NCI-H1417 treated with DMSO at 0.1 percent for 48 hours (cell line): ENCODE measurements around the gene CAPN15.
A peak's percentile ranks its signal among the peaks of the same experiment; 100 is the strongest.

Experiments used
- DNase-seq: peaks from one replicate; lab custom pipeline; 2025; lab: John Stamatoyannopoulos, UW

The CAPN15 gene

DNA sequence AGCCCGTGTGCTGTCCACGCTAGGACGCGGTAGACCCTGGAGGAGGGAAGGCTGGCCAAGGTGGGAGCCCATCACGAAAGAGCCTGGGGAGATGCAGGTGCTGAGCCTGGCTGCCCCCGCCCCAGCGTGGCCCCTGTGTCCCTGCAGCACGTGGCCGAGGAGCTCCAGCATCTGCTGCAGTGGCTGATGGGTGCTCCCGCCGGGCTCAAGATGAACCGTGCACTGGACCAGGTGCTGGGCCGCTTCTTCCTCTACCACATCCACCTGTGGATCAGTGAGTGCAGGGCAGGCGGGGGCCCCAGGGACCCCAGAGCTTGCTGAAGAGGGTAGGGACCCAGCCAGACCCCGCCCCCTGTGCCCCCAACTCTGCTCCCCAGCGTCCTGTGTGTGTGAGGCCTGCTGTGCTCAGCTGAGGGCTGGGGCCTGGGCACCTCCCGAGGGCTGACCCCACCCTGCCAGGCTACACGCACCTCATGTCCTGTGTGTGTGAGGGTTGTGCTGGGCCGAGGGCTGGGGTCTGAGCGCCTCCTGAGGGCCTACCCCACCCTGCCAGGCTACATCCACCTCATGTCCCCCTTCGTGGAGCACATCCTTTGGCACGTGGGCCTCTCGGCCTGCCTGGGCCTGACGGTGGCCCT lies 50.8 kb downstream of the CAPN15 start:
- DNase-seq, result no peak

DNA sequence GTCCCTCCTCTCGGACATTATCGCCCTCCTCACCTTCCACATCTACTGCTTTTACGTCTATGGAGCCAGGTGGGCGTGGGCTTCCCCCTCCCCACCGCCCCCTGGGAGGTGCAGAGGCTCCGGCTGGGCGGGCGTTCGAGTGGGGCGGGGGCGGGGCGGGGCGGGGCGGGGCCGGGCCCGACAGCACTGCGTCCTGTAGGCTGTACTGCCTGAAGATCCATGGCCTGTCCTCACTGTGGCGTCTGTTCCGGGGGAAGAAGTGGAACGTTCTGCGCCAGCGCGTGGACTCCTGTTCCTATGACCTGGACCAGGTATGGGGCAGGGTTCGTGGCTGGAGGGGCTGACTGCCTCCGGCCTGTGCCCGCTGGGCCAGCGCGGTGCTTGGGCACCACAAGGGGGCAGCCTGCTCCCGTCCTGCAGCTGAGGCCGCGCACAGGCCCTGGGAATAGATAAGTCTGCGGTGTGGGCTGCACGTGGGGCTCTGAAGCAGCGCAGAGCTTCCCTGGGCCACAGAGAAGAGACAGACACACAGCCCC lies 51.4 kb downstream of the CAPN15 start:
- DNase-seq, result no peak

DNA sequence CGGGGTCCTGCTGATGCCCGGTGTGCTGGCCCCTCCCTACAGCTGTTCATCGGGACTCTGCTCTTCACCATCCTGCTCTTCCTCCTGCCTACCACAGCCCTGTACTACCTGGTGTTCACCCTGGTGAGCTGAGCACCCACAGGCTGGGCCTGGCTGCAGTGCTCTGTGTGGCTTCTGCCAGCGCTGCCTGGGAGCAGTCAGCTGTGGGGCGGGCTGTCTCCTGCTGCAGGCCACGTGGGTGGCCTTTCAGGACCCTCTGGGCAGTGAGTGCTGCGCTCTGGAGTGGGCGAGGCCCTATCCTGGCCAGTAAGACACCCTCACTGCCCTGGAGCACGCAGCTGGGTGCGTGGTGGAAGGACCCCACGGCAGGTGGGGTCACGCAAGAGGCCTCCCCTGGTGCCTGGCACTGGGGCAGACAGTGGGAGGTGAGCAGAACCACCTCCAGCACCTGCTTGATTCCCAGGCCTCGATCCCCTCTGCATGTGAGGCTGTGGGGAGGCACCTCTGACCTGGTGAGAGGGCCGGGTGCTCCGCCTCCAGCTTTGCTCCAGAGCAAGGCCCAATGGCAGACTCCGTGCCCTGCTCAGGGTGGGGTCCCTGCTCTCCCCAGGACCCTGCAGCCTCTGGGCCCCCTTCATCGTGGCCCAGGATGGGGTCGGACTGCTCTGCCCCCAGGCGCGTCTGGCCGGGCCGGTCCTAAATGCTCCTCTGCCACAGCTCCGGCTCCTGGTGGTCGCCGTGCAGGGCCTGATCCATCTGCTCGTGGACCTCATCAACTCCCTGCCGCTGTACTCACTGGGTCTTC lies 52.8 kb downstream of the CAPN15 start:
- no peak for DNase-seq

DNA sequence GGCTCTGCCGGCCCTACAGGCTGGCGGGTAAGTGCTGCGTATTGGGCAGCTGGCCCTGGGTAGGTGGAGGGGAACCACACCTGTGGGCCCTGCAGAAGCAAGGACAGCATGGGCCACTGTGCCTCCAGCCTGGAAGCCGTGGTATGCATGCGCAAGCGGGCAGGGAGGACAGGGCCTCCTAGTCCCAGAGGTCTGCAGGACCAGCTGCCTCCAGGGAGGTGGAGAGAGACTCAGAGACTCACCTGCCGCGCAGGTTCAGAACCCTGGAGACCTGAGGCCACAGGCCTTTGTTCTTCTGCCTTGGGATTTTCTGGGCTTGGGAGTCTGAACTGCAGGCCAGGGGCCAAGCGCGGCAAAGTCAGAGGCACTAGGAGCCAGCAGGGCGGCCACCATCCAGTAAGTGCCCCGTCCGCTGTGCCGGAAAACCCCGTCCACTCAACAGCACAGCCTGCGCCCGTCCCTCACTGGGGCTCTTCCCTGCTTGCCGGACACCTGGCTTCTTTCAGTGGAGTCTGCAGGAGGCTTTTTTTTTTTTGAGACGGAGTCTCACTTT lies 53.5 kb downstream of the CAPN15 start:
- no peak for DNase-seq

DNA sequence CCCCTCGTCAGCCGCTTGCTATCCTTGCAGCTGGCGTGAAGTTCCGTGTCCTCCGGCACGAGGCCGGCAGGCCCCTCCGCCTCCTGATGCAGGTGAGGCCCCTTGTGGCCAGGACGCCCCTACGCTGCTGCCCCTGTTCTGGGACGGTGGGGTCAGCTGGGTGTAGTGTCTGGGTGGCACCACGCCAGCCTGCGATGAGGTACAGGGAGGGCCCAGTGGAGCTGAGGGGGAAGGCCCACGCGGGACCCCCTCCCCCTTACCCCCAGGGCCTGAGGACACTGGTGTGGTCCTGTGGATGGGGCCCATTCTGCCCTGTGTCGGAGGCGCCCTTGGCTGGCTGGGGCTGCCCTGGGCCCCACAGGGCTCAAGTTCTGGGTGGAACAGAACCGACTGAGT lies 54.7 kb downstream of the CAPN15 start:
- no peak for DNase-seq

DNA sequence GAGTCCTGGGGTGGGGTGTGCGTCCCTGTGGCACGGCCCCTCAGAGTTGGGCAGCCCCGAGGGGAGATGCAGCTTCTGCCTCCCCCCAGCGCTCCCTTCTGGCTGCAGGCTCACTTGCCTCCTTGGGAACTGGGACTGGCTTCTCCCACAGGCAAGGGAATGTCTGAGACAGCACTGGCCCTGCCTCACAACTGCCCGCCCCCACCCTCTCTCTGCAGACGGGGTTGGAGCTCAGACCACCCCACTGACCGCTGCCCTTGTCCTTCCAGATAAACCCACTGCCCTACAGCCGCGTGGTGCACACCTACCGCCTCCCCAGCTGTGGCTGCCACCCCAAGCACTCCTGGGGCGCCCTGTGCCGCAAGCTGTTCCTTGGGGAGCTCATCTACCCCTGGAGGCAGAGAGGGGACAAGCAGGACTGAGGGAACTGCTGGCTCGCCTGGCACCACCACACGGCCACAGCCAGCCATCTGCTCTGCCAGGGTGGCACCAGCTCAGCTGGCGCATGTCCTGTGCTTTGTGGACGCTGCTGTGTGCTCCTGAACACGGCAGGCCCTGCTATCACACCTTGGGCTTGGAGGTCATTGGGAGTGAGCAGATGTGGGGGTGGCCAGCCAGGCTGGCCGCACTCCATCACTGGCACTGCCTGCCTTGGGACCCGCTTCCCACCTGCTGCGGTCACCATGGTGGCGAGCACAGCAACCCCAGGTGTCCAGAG lies 55.3 kb downstream of the CAPN15 start:
- DNase-seq, result no peak

DNA sequence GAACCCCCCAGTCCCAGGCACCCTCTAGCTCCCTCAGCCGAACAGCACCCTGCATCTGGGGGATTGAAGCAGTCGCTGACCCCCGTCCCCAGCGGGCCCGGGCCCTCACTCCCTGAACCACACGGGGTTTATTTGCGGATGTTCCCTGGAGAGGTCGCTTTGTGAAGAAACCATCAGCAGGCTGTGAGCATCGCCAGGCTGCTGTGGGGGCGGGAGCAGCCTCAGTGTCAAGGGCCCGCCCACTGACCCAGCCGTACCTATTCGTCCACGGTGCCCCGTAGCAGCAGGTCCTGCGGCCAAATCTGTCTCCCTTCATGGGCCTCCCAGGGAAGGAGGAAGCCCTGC lies 55.9 kb downstream of the CAPN15 start:
- no peak for DNase-seq

DNA sequence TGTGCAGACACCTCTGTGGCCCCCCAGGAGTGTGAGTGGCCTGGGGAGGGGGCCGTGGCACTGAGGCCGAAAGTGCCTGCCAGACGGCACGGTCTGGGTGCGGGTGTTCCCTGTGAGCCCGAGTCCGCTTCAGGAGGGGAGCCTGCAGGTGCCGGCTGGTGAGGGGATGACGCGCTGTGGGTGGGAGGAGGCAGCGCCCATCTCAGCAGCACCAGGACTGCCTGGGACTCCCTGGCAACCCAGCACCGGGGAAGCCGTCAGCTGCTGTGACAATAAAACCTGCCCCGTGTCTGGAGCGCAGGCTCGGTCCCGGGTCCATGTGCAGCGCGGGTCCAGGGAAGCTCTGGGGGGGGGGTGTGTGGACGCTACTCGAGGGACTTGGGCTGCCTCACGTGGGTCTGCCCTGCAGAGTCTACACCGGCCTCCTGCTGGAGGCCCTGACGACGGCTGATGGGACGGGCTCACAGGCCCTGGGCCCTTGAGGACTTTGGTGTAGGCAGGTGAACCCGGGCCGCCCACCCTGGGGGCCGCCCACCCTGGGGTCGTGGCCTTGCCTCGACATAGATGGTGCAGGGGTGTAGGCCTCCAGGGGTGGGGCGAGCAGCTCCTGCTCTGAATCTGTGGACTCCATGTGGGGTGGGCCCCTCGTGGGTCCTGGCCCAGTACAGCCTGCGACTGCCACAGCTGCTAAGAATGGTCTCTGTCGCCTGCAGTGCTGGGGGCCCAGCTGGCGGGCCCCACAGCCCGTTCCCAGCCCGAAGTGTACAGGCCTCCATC lies 56.5 kb downstream of the CAPN15 start:
- no peak for DNase-seq

DNA sequence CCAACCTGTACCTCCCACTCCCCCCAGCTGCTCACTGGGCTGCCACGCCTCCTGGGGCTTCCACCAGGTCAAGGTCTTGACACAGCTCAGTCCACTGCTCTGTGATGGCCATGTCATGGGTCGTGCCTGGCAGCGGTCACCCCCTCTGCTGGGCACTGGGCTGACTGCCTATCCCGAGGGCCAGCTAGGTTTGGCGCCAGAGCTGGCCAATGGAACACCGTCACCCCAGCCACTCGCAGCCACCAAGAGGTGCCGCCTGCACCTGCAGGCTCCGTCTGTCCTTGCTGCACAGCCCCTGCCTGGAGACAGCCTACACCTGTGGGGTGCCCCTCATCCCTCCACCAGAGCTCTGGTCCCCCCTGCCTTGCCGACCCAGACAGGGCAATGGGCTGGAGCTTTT lies 57.8 kb downstream of the CAPN15 start:
- no peak for DNase-seq

DNA sequence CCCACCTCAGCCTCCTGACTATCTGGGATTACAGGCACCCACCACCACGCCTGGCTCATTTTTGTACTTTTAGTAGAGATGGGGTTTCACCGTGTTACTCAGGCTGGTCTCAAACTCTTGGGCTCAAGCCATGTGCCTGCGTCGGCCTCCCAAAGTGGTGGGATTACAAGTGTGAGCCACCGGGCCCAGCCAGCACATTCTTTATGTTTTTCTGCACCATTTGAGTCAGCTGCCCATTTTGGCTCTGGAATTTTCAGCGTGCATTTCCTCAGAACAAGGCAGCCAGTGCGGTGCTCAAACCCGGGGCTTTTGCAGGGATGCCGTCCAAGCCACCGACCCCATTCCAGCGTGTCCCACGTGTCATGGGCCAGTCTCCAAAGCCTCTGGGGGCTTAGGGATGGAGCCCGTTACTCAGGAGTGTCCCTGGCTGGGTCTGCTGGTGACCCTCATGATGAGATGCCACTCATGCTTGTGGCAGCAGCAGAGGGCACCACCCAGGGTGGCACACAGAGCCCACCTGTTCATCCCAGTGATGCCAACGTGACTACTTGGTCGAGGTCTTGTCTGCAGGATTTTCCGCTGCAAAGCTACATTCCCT lies 58.6 kb downstream of the CAPN15 start:
- DNase-seq, result no peak

DNA sequence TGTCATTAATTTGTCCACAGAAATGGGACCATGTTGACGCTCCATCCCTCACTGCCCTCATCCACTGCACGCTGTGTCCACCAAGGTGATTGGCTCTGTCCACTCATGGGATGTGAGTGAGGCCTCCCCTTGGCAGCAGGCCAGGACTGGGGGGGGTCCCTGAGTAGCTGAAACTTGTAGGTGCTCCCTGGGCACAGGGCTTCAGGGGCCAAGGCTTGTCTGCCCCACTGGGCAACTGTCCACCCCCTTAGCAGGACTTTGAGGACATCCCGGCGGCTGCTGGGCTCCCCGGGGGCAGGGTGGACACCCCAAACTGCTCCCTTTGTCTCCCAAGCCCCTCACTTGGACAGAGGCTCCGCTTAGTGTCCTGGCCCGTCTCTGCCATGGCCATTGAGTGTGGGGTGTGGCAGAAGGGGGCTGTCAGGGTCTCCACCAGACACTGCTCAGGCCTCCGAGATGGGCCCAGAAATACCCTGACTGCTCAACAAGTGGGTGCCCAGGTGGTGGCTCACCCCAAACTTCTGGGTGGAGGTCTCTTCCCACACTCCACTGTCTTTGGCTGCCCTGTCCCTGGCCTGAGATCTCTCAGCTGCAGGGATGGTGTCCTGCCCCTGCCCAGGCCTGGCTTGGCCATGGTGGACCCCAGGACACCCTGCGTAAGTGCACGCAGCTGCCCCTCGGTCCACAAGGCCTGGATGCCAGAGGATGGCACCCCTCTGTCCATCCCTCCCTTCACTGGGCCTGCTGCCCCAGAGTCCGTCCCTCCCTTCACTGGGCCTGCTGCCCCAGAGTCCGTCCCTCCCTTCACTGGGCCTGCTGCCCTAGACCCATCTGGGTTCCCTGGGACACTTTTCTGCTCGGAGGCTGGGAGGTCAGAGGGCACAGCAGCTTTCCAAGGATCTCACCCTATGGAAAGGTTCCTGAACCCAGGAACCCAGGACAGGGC lies 59.4 kb downstream of the CAPN15 start:
- DNase-seq, result no peak

DNA sequence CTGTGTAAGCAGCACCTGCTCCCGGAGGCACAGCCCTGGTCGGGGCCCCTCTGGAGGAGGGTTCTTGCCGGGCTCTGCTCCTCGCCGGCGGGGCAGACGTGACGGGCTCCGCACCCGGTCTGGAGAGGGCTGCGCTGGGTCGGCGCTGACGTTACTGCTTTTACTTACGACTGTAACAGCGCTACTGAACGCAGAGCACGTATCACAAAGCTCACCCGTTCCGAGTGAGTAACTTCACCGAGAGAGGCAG lies 61.1 kb downstream of the CAPN15 start:
- DNase-seq, result no peak

DNA sequence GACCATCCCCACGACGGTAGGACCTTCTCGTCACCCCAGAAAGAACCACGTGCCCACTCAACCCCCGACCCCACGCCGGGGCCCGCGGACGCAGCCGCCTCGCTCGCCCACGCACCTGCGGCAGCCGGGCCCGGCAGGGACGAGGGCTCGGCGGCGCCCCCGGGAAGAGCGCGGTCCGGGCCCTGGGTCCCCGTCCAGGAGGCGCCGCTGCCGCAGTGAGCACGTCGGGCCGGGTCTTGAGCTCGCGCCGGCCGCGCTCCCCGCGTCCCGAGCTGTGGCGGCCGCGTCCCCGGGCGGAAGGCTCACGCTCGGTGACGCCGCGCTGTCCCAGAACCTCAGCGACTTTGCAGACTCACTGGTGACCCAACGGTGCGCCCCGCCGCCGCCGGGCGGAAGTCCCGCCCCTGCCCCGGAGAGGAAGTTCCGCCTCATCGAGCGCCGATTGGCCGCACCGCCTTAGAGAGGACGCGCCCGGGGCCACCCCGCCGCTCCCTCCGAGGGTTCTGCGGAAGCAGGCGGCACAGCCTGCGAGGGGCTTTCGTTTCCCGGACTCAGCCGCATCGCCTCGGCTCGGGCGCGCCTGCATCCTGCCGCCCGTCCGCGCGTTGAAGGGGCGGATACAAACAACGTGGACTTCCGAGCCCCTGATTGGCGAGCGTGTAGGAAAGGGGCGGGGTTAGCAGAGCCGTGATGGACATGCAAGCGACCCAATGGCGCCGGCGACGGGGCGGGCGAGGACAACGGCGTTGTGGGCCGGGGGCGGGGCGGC lies 61.6 kb downstream of the CAPN15 start:
- peak; percentile 78 for DNase-seq

DNA sequence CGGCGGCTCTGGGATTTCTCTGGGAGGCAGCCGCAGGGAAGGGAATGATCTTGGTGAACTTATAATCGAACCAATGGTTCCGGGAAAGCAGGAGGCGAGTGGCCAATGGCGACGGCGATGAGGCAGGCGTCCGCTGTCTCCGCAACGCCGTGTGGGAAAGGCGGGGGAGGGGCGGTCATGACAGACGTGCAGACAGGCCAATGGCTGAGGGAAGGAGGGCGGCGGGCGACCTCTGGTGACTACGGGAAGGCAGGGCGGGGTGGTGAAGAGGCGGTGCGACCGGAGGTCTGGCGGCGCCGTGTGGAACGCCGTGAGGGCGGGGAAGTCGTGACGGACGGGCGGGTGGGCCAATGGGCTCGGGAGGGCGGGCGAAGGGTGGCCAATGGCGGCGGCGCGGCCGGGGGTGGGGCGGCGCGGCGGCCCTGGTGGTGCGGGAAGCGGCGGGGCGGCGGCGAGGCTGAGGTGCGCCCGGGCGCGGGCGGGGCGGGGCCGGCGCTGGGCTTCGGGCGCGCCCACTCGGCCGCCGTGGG lies 62.2 kb downstream of the CAPN15 start, which contains the start of gene RAB40C:
Gene RAB40C, plus strand, starts transcription at position 409 of the 530 bp plus-strand sequence. CDS start 226 bp downstream, outside the sequence.
- DNase-seq, result peak; percentile 72

DNA sequence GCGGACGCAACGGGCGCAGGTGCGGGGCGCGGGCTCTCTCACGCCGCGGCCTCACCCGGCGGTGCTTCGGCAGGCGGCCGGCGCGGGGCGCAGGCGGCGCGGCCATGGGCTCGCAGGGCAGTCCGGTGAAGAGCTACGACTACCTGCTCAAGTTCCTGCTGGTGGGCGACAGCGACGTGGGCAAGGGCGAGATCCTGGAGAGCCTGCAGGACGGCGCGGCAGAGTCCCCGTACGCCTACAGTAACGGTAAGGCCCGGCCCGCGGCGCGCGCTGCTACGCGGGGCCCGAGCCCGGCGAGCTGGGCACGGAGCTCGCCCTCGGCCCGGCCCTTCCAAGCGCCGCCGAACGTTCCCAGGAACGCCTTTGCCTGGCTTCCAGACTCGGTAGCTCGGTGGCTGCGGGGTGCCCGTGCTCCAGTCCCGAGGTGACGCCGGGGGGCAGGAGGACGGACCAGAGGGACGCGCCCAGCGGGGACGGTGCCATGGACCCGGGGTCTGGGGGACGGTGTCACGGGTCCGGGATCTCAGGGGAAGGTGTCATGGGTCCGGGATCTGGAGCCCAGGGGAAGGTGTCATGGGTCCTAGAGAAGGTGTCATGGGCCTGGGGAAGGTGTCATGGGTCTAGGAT lies 62.8 kb downstream of the CAPN15 start:
- DNase-seq, result no peak

DNA sequence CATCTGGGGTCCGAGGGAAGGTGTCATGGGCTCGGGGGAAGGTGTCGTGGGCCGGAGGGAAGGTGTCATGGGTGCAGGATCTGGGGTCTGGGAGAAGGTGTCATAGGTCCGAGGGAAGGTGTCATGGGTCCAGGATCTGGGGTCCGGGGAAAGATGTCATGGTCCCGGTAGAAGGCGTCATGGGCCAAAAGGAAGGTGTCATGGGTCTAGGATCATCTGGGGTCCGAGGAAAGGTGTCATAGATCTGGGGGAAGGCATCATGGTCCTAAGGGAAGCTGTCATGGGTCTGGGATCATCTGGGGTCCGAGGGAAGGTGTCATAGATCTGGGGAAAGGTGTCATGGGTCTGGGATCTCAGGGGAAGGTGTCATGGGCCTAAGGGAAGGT lies 63.3 kb downstream of the CAPN15 start:
- DNase-seq, result no peak

DNA sequence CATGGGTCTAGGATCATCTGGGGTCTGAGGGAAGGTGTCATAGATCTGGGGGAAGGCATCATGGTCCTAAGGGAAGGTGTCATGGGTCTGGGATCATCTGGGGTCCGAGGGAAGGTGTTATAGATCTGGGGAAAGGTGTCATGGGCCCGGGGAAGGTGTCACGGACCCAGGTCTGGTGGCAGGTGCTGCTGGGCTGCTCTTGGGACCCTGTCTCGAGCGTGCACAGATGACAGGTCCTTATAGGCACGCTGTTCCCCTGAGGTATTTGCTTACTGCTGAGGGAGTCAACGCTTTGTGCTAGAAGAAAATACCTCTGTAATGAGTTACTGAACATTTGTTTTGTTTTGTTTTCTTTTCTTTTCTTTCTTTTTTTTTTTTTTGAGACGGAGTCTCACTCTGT lies 63.7 kb downstream of the CAPN15 start:
- DNase-seq, result no peak

DNA sequence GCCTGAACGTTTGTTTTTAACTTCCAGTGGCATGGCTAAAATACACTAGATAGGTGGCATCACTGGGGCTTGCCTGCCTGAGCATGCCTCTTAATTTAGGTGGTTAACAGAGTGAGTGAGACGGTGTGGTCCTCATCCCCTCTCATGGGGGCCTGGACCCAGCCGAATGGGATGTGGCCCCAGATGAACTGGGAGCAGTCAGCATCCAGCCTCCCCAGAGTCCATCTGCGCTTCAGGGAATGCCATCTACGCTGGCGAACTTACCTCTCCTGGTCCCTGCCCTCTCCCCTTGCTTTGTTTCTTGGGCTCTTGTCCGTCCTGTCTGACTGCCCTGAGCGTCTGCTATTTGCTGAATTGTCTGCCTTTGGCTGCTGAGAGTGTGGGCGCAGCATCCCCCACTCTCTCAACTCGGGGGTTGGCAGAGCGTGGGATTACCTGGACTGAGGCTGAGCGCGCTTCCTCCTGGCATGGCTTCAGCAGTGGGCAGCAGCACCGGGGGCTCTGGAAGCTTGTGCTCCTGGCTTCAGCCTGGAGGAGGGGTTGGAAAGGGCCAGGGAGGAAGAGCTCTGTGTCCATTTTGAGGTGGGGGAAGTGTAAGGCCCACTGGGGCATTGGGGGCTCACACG lies 64.5 kb downstream of the CAPN15 start:
- DNase-seq, result no peak
